Fibroblast of lung (primary cell): ENCODE measurements around the gene GRK5. TPM values are rescaled to one million over a fixed set of nuclear protein-coding genes. Genes with fewer than 3 reads are reported as not detected.
A peak's percentile ranks its signal among the peaks of the same experiment; 100 is the strongest.

Experiments
- DNase-seq, 2 donors: peaks; one replicate each; pipeline versions ENCODE4 v3.0.0 to v3.0.0-alpha.2; 2010; ENCODE audit warnings: low read depth in 2 of 2
- H2AFZ ChIP-seq: 2 replicates; pipeline ENCODE4 v1.5.1; 2012; ENCODE audit warnings: low read length, control low read depth, inconsistent platforms
- H3K27ac ChIP-seq: 2 replicates; pipeline ENCODE4 v1.5.1; 2011; ENCODE audit warnings: low read length, control low read depth; ENCODE audit not compliant: insufficient read depth
- H3K27me3 ChIP-seq: 2 replicates; pipeline ENCODE4 v1.5.1; 2011; ENCODE audit warnings: mild to moderate bottlenecking, low read length; ENCODE audit not compliant: control insufficient read depth, insufficient read depth
- H3K36me3 ChIP-seq: 2 replicates; pipeline ENCODE4 v1.5.1; 2011; ENCODE audit warnings: low read length; ENCODE audit not compliant: control insufficient read depth, insufficient read depth
- H3K4me1 ChIP-seq: 2 replicates; pipeline ENCODE4 v1.5.1; 2011; ENCODE audit warnings: low read length; ENCODE audit not compliant: control insufficient read depth, insufficient read depth; ENCODE audit errors: extremely low read depth
- H3K4me2 ChIP-seq: 2 replicates; pipeline ENCODE4 v1.5.1; 2011; ENCODE audit warnings: low read length, control low read depth; ENCODE audit not compliant: insufficient read depth; ENCODE audit errors: extremely low read depth
- H3K4me3 ChIP-seq, 4 experiments: fragments of 200-600 bp in 1 of 4; sonication (generic) in 1 of 4; replicated peaks in 1 of 4; 2 replicates each; pipeline ENCODE4 v1.5.1; 2011 to 2016; ENCODE audit warnings: low read length in 4 of 4, low read depth in 3 of 4, mild to moderate bottlenecking in 3 of 4, control low read depth in 2 of 4, inconsistent platforms in 1 of 4, mixed read lengths in 1 of 4; ENCODE audit not compliant: insufficient read depth in 1 of 4; ENCODE audit errors: control extremely low read depth in 1 of 4
- H3K79me2 ChIP-seq: 2 replicates; pipeline ENCODE4 v1.5.1; 2012; ENCODE audit warnings: mild to moderate bottlenecking, low read length, inconsistent platforms; ENCODE audit not compliant: control insufficient read depth, insufficient read depth
- H3K9ac ChIP-seq: 2 replicates; pipeline ENCODE4 v1.5.1; 2011; ENCODE audit warnings: mild to moderate bottlenecking, low read length, control low read depth; ENCODE audit not compliant: insufficient read depth
- H3K9me3 ChIP-seq: 2 replicates; pipeline ENCODE4 v1.5.1; 2012; ENCODE audit warnings: low read depth, low read length; ENCODE audit not compliant: control insufficient read depth, insufficient read depth
- H4K20me1 ChIP-seq: 2 replicates; pipeline ENCODE4 v1.5.1; 2011; ENCODE audit warnings: low read length; ENCODE audit not compliant: control insufficient read depth, insufficient read depth; ENCODE audit errors: extremely low read depth
- CTCF ChIP-seq, 2 donors: IDR thresholded peaks in 1 of 2; conservative IDR thresholded peaks in 1 of 2; 1 replicate in 1 of 2; 2 replicates in 1 of 2; pipeline ENCODE4 v1.5.1; 2011 to 2012; ENCODE audit warnings: low read length in 2 of 2, control low read depth in 1 of 2, inconsistent platforms in 1 of 2, low read depth in 1 of 2, mild to moderate bottlenecking in 1 of 2
- EZH2 ChIP-seq: IDR thresholded peaks from 2 replicates; pipeline ENCODE4 v1.5.1; 2012; ENCODE audit warnings: low read length, control low read depth, mild to moderate bottlenecking; ENCODE audit errors: missing control alignments
- polyA plus RNA-seq, 2 donors: library from polyadenylated mRNA; depleted of rRNA in 1 of 2; stranded (reverse) in 1 of 2; unstranded in 1 of 2; fragments of >200 nt; gene quantifications; 2 replicates each; pipeline ENCODE4 v1.2.1, GENCODE V29; 2011 to 2012; ENCODE audit warnings: missing spikeins in 1 of 2
- total RNA-seq: library from RNA; depleted of rRNA; stranded (reverse); fragments of >200 nt; gene quantifications from 2 replicates; pipeline ENCODE4 v1.2.1, GENCODE V29; 2014

Gene GRK5
- total and polyA plus RNA-seq, 2 donors (not counting 1 experiment from before 2014, with no cell fraction given): 24.1 to 90.3 TPM

GRCh38 chr10:119415121-119415520 is 207.8 kb downstream of the GRK5 start:
- Histone ChIP-seq H4K20me1 (no peaks in the 10 kb centered on the region), H2AFZ (no peak overlapping the region), H3K4me3 (no peak overlapping the region), H3K79me2 (peaks cover 6% of the 10 kb centered on the region), H3K27ac (peak overlapping the region; percentile 92), H3K9me3 (no peaks in the 10 kb centered on the region), H3K4me1 (peaks cover 23% of the 10 kb centered on the region), H3K4me2 (no peak overlapping the region), H3K9ac (no peak overlapping the region), H3K36me3 (no peaks in the 10 kb centered on the region), H3K27me3 (no peaks in the 10 kb centered on the region)
- no peak for TF ChIP-seq EZH2
- no peak for TF ChIP-seq CTCF (conservative IDR thresholded peaks at IDR 0.05 in 1 of 2, IDR thresholded peaks at IDR 0.05 in 1 of 2; ENCODE audit: low read depth in 1 of 2, low read length in 2 of 2)
- DNase-seq: no peak

GRCh38 chr10:119415536-119416503 is 208.4 kb downstream of the GRK5 start:
- Histone ChIP-seq H3K4me2 (no peak overlapping the region), H3K27ac (peak overlapping the region; percentile 92), H3K36me3 (no peaks in the 10 kb centered on the region), H2AFZ (no peak overlapping the region), H3K27me3 (no peaks in the 10 kb centered on the region), H3K79me2 (peaks cover 6% of the 10 kb centered on the region), H4K20me1 (no peaks in the 10 kb centered on the region), H3K9ac (no peak overlapping the region), H3K9me3 (no peaks in the 10 kb centered on the region), H3K4me3 (no peak overlapping the region), H3K4me1 (peaks cover 22% of the 10 kb centered on the region)
- TF ChIP-seq EZH2 (no peak), CTCF (conservative IDR thresholded peaks at IDR 0.05 in 1 of 2, IDR thresholded peaks at IDR 0.05 in 1 of 2; ENCODE audit: low read depth in 1 of 2, low read length in 2 of 2) (no peak)
- DNase-seq: no peak

DNA sequence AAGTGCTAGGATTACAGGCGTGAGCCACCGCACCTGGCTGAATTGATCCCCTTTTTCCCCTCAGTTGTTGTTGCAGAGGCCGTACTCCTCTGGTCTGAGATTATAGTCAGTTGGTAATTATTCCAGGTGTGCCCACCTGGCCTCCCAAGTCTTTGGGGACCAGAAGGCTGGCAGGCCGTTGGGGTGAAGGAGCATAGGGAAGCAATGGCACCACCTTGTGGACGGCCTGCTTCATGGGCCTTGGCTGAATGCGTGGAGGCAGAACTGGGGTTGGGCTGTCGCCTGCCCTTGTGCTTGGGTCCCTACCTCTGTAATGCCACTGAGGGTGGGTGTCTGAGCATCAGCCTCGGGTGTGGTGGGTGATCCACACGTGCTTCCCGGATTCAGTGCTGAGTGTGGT is 209.5 kb downstream of the GRK5 start:
- Histone ChIP-seq H3K9me3 (no peaks in the 10 kb centered on the region), H3K27ac (no peak overlapping the region), H3K27me3 (no peaks in the 10 kb centered on the region), H3K79me2 (peaks cover 6% of the 10 kb centered on the region), H3K4me2 (no peak overlapping the region), H3K4me1 (peaks cover 32% of the 10 kb centered on the region), H4K20me1 (no peaks in the 10 kb centered on the region), H3K36me3 (no peaks in the 10 kb centered on the region), H3K4me3 (no peak overlapping the region), H3K9ac (no peak overlapping the region), H2AFZ (no peak overlapping the region)
- DNase-seq: peak; percentile 31 to 63
- no peak for TF ChIP-seq EZH2
- TF ChIP-seq CTCF (conservative IDR thresholded peaks at IDR 0.05 in 1 of 2, IDR thresholded peaks at IDR 0.05 in 1 of 2; ENCODE audit: low read depth in 1 of 2, low read length in 2 of 2): peak; percentile 65 to 73
